CMK (cell line): Measurements from ENCODE around the gene GRPR.
"Not testable (repeated sequence)": the region's sequence is repeated elsewhere in the genome, so short reads cannot be mapped to it uniquely, and the experiment has no call there.

ENCODE experiments used
- DNase-seq: peaks from one replicate; pipeline ENCODE4 v3.0.0-alpha.2; 2010; ENCODE audit warnings: low read depth

Gene GRPR

GRCh38 chrX:16183843-16184242 lies 60.5 kb downstream of the GRPR start:
- DNase-seq = not testable (repeated sequence)

GRCh38 chrX:16185725-16186136 lies 62.4 kb downstream of the GRPR start:
- no peak for DNase-seq

- DNase-seq = no peak
Measured at GRCh38 chrX:16186380-16187007, 63.1 kb downstream of the GRPR start.

DNA sequence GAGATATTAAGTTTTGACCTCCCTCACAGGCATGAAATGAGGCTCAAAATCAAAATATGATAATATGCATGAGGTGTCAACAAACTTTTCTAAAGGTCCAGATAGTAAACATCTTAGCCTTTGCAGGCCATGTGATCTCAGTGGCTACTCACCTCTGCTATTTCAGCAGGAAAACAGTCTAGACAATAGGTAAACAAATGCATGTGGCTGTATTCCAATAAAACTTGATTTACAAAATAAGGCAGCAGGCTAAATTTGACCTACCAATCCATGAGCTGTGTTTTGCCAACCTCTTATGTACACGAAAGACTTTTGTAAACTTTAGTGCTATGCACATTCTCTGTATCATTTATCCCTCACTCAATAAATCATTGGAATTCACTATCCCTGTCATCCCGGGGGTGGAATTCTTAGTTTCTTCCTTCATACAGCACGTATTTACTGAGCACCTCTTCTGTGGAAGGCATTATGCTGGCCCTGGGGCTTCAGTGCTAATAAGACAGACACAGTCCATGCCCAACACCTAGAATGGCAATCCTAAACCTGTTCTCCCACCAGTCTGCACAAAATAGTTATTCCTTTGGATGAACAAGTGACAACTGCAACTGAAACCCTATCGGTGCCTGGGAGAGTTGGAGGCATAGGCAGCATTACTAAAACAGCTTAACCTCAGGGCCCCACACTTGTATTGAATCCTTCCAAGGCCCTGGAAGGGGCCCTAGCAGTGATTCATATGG lies 63.8 kb downstream of the GRPR start:
- DNase-seq = no peak

- no peak for DNase-seq
Measured at GRCh38 chrX:16188687-16189086, 65.3 kb downstream of the GRPR start.

GRCh38 chrX:16191605-16192004 lies 68.2 kb downstream of the GRPR start:
- DNase-seq = no peak

DNA sequence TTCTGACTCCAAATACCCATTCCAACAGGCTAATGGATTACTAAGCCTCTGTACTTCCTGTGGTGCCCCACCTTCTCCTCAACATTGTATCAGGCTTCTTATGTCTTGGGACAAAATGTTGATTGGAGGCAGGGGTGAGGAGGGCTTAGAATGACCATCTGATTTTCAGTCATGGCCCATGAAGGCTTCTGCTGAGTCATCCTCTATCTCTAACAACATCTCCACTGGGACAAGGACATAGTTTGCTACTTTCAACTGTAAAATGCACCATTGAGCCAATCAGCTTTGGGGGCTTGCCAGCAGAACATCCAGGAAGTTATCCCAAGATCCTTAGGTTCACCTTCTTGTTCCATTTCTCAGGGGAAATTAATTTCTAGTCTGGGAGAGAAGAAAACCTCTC lies 73.5 kb downstream of the GRPR start:
- no peak for DNase-seq

- DNase-seq = no peak
Measured at GRCh38 chrX:16199343-16199742, 76.0 kb downstream of the GRPR start.

DNA sequence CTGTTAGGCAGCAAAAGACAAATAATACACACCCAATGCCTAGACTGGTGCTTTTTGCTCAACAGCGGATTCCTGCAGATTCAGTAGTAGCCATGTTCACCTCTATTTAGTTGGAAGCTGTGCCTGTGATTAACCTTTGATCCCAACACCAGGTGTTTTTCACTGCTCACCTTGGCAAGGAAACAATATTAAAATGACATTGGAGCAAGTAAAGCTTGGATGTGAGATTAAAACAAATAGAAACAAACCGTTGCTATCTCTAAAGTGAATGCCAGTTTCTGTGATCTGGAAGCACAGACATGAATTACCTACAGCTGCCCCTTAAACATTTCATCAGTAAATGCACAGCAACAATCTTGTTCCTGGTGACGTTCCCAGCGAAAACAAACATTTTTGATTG lies 79.6 kb downstream of the GRPR start:
- DNase-seq = no peak
